Measurements from ENCODE around the gene EFCC1.

DNA sequence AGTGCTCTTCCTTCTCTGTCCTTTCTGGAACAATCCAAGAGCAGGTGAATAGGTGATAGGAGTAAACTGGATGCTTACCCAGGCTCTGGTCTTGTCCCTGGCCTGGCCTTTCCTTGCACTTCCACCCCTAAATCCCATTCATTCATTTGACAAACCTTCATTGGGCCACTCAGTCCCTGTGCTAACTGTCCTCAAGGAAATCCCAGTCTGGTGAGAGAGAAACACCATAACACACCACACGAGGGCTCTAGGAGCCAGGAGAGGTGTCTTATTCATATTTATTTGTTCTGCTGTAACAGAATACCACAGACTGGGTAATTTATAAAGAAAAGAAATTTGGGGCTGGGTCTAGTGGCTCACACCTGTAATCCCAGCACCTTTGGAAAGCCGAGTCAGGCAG is 22.8 kb downstream of the EFCC1 start:
- TF ChIP-seq, protein P1, sequence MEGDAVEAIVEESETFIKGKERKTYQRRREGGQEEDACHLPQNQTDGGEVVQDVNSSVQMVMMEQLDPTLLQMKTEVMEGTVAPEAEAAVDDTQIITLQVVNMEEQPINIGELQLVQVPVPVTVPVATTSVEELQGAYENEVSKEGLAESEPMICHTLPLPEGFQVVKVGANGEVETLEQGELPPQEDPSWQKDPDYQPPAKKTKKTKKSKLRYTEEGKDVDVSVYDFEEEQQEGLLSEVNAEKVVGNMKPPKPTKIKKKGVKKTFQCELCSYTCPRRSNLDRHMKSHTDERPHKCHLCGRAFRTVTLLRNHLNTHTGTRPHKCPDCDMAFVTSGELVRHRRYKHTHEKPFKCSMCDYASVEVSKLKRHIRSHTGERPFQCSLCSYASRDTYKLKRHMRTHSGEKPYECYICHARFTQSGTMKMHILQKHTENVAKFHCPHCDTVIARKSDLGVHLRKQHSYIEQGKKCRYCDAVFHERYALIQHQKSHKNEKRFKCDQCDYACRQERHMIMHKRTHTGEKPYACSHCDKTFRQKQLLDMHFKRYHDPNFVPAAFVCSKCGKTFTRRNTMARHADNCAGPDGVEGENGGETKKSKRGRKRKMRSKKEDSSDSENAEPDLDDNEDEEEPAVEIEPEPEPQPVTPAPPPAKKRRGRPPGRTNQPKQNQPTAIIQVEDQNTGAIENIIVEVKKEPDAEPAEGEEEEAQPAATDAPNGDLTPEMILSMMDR (IDR thresholded peaks at IDR 0.05), result peak in 2 of 6 experiments; percentile 17 to 27
- TF ChIP-seq POLR2A (IDR thresholded peaks at IDR 0.05), result no peak

Measured in esophagus squamous epithelium (tissue), 4 donors.